Loucy (cell line): Measurements from ENCODE around the gene NACAD.

Source experiments
- H2AFZ ChIP-seq: fragments of 200-600 bp; sonication (generic); 2 replicates; pipeline ENCODE4 v1.6.0; 2016; ENCODE audit warnings: antibody characterized with exemption, mild to moderate bottlenecking, low read length, moderate library complexity
- H3F3A ChIP-seq: fragments of 200-600 bp; 2 replicates; pipeline ENCODE4 v1.6.0; 2016; ENCODE audit warnings: antibody characterized with exemption, low read depth, mild to moderate bottlenecking
- H3K27me3 ChIP-seq: fragments of 200-600 bp; sonication (generic); 2 replicates; pipeline ENCODE4 v1.6.1; 2014; ENCODE audit warnings: low read length, mild to moderate bottlenecking; ENCODE audit not compliant: insufficient read depth, poor library complexity, severe bottlenecking
- H3K36me3 ChIP-seq: fragments of 200-600 bp; sonication (generic); 2 replicates; pipeline ENCODE4 v1.6.1; 2016; ENCODE audit warnings: low read length; ENCODE audit not compliant: insufficient read depth
- H3K4me1 ChIP-seq: fragments of 200-600 bp; sonication (generic); 2 replicates; pipeline ENCODE4 v1.5.1; 2014; ENCODE audit warnings: low read length, mild to moderate bottlenecking; ENCODE audit not compliant: insufficient read depth, poor library complexity, severe bottlenecking
- H3K4me2 ChIP-seq: fragments of 200-600 bp; sonication (generic); 2 replicates; pipeline ENCODE4 v1.6.0; 2014; ENCODE audit warnings: antibody characterized with exemption, low read length, low read depth, mild to moderate bottlenecking; ENCODE audit not compliant: poor library complexity, severe bottlenecking
- H3K4me3 ChIP-seq: fragments of 200-600 bp; sonication (generic); 2 replicates; pipeline ENCODE4 v1.5.1; 2014; ENCODE audit warnings: low read length, mild to moderate bottlenecking, mixed read lengths; ENCODE audit not compliant: poor library complexity, severe bottlenecking
- H3K79me2 ChIP-seq: fragments of 200-600 bp; sonication (generic); 2 replicates; pipeline ENCODE4 v1.6.1; 2014; ENCODE audit warnings: low read length; ENCODE audit not compliant: insufficient read depth
- H3K9ac ChIP-seq: fragments of 200-600 bp; sonication (generic); 2 replicates; pipeline ENCODE4 v1.6.0; 2014; ENCODE audit warnings: mild to moderate bottlenecking, low read depth, low read length, moderate library complexity; ENCODE audit not compliant: poor library complexity, severe bottlenecking
- H3K9me2 ChIP-seq: fragments of 200-600 bp; sonication (generic); replicated peaks from 2 replicates; pipeline ENCODE4 v1.6.1; 2016; ENCODE audit warnings: low read depth, low read length, mixed read lengths
- H3K9me3 ChIP-seq: fragments of 200-600 bp; sonication (generic); 2 replicates; pipeline ENCODE4 v1.6.1; 2014; ENCODE audit warnings: mild to moderate bottlenecking, antibody characterized with exemption, low read length, low read depth; ENCODE audit not compliant: insufficient read depth
- H4K20me1 ChIP-seq: fragments of 200-600 bp; sonication (generic); 2 replicates; pipeline ENCODE4 v1.6.0; 2014; ENCODE audit warnings: antibody characterized with exemption, low read length, mild to moderate bottlenecking; ENCODE audit not compliant: insufficient read depth, poor library complexity, severe bottlenecking
- EZH2phosphoT487 ChIP-seq: fragments of 200-600 bp; IDR thresholded peaks from 2 replicates; pipeline ENCODE4 v1.6.1; 2018; ENCODE audit warnings: antibody characterized with exemption, mild to moderate bottlenecking, moderate library complexity, borderline replicate concordance
- TF ChIP-seq, protein P1 (sequence below): fragments of 200-600 bp; sonication (generic); conservative IDR thresholded peaks from 2 replicates; pipeline ENCODE4 v1.5.1; 2014; ENCODE audit warnings: mild to moderate bottlenecking, antibody characterized with exemption, low read length

The NACAD gene

DNA sequence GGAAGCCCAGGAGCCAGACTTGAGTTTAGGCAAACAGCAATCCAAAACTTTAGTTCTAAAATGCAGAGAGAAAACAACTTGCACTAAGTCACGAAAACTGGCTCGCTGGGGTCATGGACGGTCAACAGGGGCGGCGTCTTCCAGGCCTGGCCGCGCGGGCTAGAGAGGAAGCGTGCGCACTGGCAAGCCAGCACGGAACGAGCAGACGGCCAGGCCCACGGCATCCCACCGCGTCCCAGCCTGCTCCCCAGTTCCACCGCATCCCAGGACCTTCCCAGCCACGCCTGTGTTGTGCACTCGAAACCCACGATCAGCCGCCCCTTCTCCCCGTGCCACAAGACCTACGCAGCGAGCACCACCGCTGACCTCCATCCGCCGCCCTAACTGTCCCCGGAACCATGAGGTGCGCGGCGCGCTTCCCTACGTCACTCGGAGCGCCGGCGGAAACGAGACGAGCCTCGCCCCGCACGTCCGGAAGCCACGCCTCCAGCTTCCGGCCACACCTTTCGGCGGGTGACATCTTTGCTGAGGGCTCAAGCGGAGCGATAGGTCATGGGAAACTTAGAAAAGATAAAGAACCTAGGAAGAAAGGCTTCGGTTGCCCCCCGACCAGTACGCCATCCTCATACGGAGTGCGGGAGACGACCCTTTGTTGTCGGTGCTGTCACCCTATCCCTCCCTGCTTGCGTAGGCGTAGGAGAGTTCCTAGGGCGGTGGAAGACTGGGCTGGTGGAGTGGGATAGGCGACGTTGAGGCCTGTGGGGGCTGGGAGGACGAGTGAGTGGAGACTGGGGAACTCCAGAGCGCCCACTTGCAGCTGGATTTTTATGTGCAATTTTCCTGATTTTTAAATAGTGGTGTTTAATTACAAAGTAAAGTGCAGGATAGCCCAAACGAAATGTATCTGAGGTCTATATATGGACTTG is 22.8 kb upstream of the NACAD start, which contains the start of gene TBRG4:
TSS of gene TBRG4 (minus strand) at position 400 of the 926 bp plus-strand sequence. CDS start 2,460 bp downstream, outside the sequence.
- Histone ChIP-seq H3K9me2 (no peaks in the 10 kb centered on the region), H3K9me3 (no peaks in the 10 kb centered on the region), H3K4me2 (peak within 1 kb of the TSS; percentile 87), H3K9ac (peak within 1 kb of the TSS; percentile 94), H3K36me3 (peaks cover 25% of the 10 kb centered on the region; the same call in 1 of the 2 replicates), H3K4me1 (peaks cover 48% of the 10 kb centered on the region), H3K27me3 (no peaks in the 10 kb centered on the region), H3F3A (peaks cover 4% of the 10 kb centered on the region; the same call in 1 of the 2 replicates), H2AFZ (peak within 1 kb of the TSS; percentile 74), H3K79me2 (peaks cover 57% of the 10 kb centered on the region), H4K20me1 (peaks cover 40% of the 10 kb centered on the region), H3K4me3 (peak within 1 kb of the TSS; percentile 78)
- TF ChIP-seq, protein P1, sequence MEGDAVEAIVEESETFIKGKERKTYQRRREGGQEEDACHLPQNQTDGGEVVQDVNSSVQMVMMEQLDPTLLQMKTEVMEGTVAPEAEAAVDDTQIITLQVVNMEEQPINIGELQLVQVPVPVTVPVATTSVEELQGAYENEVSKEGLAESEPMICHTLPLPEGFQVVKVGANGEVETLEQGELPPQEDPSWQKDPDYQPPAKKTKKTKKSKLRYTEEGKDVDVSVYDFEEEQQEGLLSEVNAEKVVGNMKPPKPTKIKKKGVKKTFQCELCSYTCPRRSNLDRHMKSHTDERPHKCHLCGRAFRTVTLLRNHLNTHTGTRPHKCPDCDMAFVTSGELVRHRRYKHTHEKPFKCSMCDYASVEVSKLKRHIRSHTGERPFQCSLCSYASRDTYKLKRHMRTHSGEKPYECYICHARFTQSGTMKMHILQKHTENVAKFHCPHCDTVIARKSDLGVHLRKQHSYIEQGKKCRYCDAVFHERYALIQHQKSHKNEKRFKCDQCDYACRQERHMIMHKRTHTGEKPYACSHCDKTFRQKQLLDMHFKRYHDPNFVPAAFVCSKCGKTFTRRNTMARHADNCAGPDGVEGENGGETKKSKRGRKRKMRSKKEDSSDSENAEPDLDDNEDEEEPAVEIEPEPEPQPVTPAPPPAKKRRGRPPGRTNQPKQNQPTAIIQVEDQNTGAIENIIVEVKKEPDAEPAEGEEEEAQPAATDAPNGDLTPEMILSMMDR, result peak; percentile 62
- no peak for TF ChIP-seq EZH2phosphoT487

DNA sequence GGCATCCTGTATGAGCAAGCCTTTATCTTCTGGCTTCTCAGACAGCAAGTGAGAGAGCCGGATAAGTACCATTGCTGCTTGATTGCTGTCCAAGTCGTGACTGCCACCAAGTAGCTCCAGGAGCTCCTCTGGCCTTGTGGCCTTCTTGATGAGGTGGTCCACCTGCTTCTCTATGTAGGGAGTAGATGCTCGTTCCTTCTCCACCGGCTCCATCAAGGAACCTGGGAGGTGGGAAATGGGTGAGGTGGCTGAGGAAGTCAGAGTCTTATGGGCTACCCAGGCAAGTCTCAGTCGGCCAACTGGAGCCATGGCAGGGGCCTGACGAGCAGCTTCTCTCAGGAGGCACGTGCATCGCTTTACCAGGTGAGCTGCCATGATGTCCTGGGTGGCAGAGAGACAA is 20.1 kb upstream of the NACAD start:
- no peaks in the 10 kb centered on the region for H3K27me3 ChIP-seq
- H3K9me3 ChIP-seq, result no peaks in the 10 kb centered on the region
- H3K9me2 ChIP-seq, result no peaks in the 10 kb centered on the region
- H3K36me3 ChIP-seq, result peaks cover 50% of the 10 kb centered on the region; the same call in 1 of the 2 replicates
- no peak overlapping the region for H2AFZ ChIP-seq
- H3K4me1 ChIP-seq, result peaks cover 53% of the 10 kb centered on the region
- peaks cover 60% of the 10 kb centered on the region for H4K20me1 ChIP-seq
- peak overlapping the region; percentile 62 for H3K9ac ChIP-seq
- peak overlapping the region; percentile 87 for H3K4me2 ChIP-seq
- H3K4me3 ChIP-seq, result peak overlapping the region; percentile 78
- peaks cover 83% of the 10 kb centered on the region for H3K79me2 ChIP-seq
- no peak for TF ChIP-seq EZH2phosphoT487
- TF ChIP-seq, protein P1, result no peak
- peaks cover 4% of the 10 kb centered on the region; the same call in 1 of the 2 replicates for H3F3A ChIP-seq

DNA sequence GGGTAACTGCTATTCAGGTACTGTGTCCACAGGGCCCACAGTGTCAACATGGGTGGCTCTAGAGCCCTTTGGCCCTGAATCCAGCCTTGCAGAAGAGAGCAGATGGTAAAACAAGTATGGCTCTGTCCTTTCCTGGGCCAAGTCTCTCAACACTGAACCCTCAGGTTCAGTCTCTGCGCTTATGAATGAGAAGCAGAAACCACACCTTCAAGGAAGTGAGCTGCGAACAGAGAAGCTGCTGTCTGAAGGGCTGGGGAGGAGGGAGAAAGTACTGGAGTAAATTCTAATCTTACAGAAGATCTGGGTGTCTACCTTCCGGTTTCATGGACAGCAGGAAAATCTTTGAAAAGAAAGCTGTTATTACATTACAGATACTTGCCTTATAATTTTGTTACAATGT is 18.6 kb upstream of the NACAD start:
- Histone ChIP-seq H3K36me3 (peaks cover 65% of the 10 kb centered on the region; the same call in 1 of the 2 replicates), H3K27me3 (no peaks in the 10 kb centered on the region), H2AFZ (no peak overlapping the region), H3F3A (peaks cover 4% of the 10 kb centered on the region; the same call in 1 of the 2 replicates), H4K20me1 (peaks cover 64% of the 10 kb centered on the region), H3K4me2 (peak overlapping the region; percentile 87), H3K9me3 (no peaks in the 10 kb centered on the region), H3K9me2 (no peaks in the 10 kb centered on the region), H3K4me1 (peaks cover 48% of the 10 kb centered on the region), H3K9ac (peak overlapping the region; percentile 62), H3K79me2 (peaks cover 86% of the 10 kb centered on the region), H3K4me3 (peak overlapping the region; percentile 78)
- TF ChIP-seq EZH2phosphoT487, result no peak
- TF ChIP-seq, protein P1, result no peak
